ENCODE measurements around the gene TBCD. TPM values are rescaled to one million over a fixed set of nuclear protein-coding genes. Genes with fewer than 3 reads are reported as not detected.
A peak's percentile ranks its signal among the peaks of the same experiment; 100 is the strongest.

TBCD gene
- total RNA-seq, 1 experiment from 2014 or later, result 129 TPM

DNA sequence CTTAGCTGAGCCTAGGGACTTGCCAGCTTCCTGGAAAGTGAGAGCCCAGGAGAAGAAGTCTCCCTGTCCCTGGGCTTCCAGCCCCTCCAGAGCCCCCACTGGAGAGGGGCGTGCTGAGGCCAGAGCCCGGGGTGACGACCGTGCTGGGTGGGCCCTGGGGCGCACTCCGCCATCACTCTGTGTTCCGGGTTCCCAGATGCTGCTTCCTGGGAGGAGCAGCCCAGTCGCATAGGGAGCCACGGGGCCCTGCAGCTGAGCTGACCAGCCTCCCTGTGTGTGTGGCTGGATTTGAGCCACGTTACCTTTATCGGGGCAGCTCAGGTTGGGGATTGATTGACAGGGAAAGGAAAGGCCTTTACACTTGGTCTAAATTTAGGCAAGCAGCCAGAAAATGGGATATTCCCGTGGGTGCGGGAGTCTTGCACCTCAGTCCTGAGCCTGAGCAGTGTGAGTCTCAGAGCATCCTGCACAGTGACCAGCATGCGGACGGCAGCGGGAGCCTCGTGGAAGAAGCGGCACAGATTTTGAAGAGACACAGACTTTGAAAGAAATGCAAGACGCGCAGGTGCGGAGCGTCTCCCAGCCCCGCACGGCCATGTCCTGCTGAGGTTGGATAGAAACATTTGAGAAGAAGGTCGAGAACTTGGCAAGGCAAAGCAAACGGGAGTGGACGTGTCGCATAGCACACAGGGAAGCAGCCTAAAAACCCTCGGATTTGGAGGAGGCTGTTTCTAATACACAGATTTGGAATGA, 139.2 kb downstream of the TBCD start:
- Histone ChIP-seq H3K56ac (ENCODE audit: insufficient read length, low read depth, low read length) (no peak overlapping the region), H2BK20ac (ENCODE audit: low read depth, low read length, poor library complexity, severe bottlenecking) (no peak overlapping the region), H4K5ac (ENCODE audit: insufficient read length, low read depth, low read length) (no peak overlapping the region), H3K23me2 (ENCODE audit: insufficient read length, low read depth, low read length, poor library complexity, severe bottlenecking) (no peaks in the 10 kb centered on the region), H3K18ac (ENCODE audit: insufficient read length, low read depth, low read length) (no peak overlapping the region), H3K9ac (ENCODE audit: extremely low read depth, insufficient read length, low read length) (no peak overlapping the region), H3K79me1 (ENCODE audit: insufficient read depth, low read depth, low read length, poor library complexity, severe bottlenecking) (no peaks in the 10 kb centered on the region), H4K8ac (replicated peaks; ENCODE audit: insufficient read length, low read depth, low read length) (no peak overlapping the region), H4K20me1 (ENCODE audit: control insufficient read depth, insufficient read depth, insufficient read length) (no peaks in the 10 kb centered on the region), H2BK120ac (ENCODE audit: low read depth, low read length, poor library complexity, severe bottlenecking) (no peak overlapping the region), H3K79me2 (ENCODE audit: insufficient read depth, low read length) (no peaks in the 10 kb centered on the region), H2AK5ac (ENCODE audit: insufficient read length, low read length) (no peak overlapping the region), H3K27ac (ENCODE audit: insufficient read length, low read depth, low read length) (no peak overlapping the region), H2BK12ac (ENCODE audit: insufficient read length, low read depth, low read length) (no peak overlapping the region), H2BK5ac (ENCODE audit: insufficient read length, low read length) (no peak overlapping the region), H3T11ph (ENCODE audit: low read length) (no peak overlapping the region), H3K4me1 (ENCODE audit: insufficient read depth, low read length) (no peaks in the 10 kb centered on the region; the same call in 1 of the 2 replicates), H3K4ac (ENCODE audit: low read depth, low read length) (no peak overlapping the region), H3K4me2 (ENCODE audit: insufficient read depth, insufficient read length, low read length) (no peak overlapping the region), H3K27me3 (ENCODE audit: insufficient read depth, low read length) (no peaks in the 10 kb centered on the region), H2AFZ (ENCODE audit: low read length) (no peak overlapping the region), H2BK15ac (ENCODE audit: low read depth, low read length) (no peak overlapping the region), H4K91ac (ENCODE audit: insufficient read length, low read depth, low read length) (no peak overlapping the region), H3K23ac (ENCODE audit: insufficient read length, low read depth, low read length) (no peak overlapping the region), H3K9me3 (ENCODE audit: control insufficient read depth, low read depth, low read length) (no peaks in the 10 kb centered on the region), H3K14ac (ENCODE audit: insufficient read depth, low read length) (no peak overlapping the region)
- TF ChIP-seq, protein P1, sequence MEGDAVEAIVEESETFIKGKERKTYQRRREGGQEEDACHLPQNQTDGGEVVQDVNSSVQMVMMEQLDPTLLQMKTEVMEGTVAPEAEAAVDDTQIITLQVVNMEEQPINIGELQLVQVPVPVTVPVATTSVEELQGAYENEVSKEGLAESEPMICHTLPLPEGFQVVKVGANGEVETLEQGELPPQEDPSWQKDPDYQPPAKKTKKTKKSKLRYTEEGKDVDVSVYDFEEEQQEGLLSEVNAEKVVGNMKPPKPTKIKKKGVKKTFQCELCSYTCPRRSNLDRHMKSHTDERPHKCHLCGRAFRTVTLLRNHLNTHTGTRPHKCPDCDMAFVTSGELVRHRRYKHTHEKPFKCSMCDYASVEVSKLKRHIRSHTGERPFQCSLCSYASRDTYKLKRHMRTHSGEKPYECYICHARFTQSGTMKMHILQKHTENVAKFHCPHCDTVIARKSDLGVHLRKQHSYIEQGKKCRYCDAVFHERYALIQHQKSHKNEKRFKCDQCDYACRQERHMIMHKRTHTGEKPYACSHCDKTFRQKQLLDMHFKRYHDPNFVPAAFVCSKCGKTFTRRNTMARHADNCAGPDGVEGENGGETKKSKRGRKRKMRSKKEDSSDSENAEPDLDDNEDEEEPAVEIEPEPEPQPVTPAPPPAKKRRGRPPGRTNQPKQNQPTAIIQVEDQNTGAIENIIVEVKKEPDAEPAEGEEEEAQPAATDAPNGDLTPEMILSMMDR (conservative IDR thresholded peaks at IDR 0.05), result no peak
- WGBS (ENCODE audit: extremely low coverage, insufficient read length, low lambda C conversion rate), result no CpG with 5 or more reads among the region's 29 CpGs
- peaks cover 20 to 67% (median 59%) of the 10 kb centered on the region in 3 experiments; a peak in 6 of 7 replicates for H3K36me3 Mint-ChIP-seq (ENCODE audit: insufficient read depth in 1 of 3, low read depth in 3 of 3)
- H3K9me3 Mint-ChIP-seq, result 0 out of 5 replicates have a peak, but pooled peaks cover 0 to 3% of the 10 kb centered on the region in 2 experiments
- H3K4me3 Mint-ChIP-seq, result no peak overlapping the region
- peak overlapping the region in 2 of 3 experiments; percentile 90 to 93; a peak in 3 of 7 replicates for H3K27ac Mint-ChIP-seq
- DNase-seq, result no peak
- peaks cover 23 to 27% of the 10 kb centered on the region in 2 experiments for H3K4me1 Mint-ChIP-seq
- H3K27me3 Mint-ChIP-seq (ENCODE audit: low read depth), result no peaks in the 10 kb centered on the region
